IPS DF 6.9 (cell line): ENCODE data around the gene PKDCC.

Experiments used
- DNase-seq: peaks from one replicate; pipeline ENCODE4 v3.0.0-alpha.2; 2013; ENCODE audit warnings: low read depth, low spot score
- H3K27ac ChIP-seq: one replicate; pipeline ENCODE4 v1.5.1; 2013; ENCODE audit warnings: low read length, control low read depth
- H3K27me3 ChIP-seq: 2 replicates; pipeline ENCODE4 v1.6.1; 2013; ENCODE audit warnings: mild to moderate bottlenecking, low read length; ENCODE audit not compliant: control insufficient read depth, insufficient read depth
- H3K36me3 ChIP-seq: 2 replicates; pipeline ENCODE4 v1.6.1; 2013; ENCODE audit warnings: low read length; ENCODE audit not compliant: control insufficient read depth, insufficient read depth
- H3K4me1 ChIP-seq: 2 replicates; pipeline ENCODE4 v1.6.1; 2013; ENCODE audit warnings: low read length; ENCODE audit not compliant: control insufficient read depth, insufficient read depth
- H3K4me3 ChIP-seq: 2 replicates; pipeline ENCODE4 v1.5.1; 2013; ENCODE audit warnings: mild to moderate bottlenecking, low read length
- H3K9me3 ChIP-seq: 2 replicates; pipeline ENCODE4 v1.6.1; 2013; ENCODE audit warnings: low read length, inconsistent platforms; ENCODE audit not compliant: control insufficient read depth, insufficient read depth
- WGBS: extraction: QIAGEN DNeasy Blood & Tissue Kit; methylation state at CpG from one replicate; pipeline ENCODE4 v1.1.7; 2013; ENCODE audit warnings: mixed read lengths, missing lambda C conversion rate; ENCODE audit not compliant: insufficient read length, insufficient coverage; 5-methylcytosine and 5-hydroxymethylcytosine counted together

Gene PKDCC

DNA sequence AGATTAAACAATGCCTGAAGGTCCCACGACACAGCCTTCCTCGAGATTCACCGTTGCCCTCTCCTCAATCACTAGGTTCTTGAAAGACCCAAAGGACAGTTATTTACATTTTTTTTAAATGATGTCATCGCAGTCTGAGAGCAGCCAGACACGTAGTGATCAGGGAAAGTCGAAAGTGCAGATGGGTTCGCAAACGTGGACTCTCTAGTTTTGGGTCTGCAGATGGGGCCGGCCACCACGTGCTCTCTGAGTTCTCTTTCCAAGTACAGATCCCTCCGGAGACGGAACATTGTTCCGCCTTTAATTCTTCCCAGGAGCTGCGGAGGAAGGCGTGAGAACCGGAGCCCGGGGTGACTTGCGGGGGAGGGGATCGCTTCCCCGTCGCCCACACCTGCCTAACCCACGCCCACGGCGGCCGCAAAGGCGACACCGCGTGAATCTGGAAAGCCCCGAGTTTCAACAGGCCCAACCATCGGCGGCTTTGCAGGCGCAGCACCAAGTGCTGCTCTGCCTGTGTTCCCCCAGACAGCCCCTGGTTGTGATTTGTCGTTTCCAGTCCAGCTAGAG lies 54.3 kb downstream of the PKDCC start:
- DNase-seq = no peak
- Histone ChIP-seq H3K27ac (no peak overlapping the region), H3K36me3 (no peaks in the 10 kb centered on the region), H3K4me1 (peaks cover 2% of the 10 kb centered on the region; the same call in 1 of the 2 replicates), H3K9me3 (no peaks in the 10 kb centered on the region), H3K27me3 (no peaks in the 10 kb centered on the region), H3K4me3 (peak overlapping the region; percentile 21; the same call in 1 of the 2 replicates)
- no CpG with 5 or more reads among the region's 33 CpGs for WGBS

DNA sequence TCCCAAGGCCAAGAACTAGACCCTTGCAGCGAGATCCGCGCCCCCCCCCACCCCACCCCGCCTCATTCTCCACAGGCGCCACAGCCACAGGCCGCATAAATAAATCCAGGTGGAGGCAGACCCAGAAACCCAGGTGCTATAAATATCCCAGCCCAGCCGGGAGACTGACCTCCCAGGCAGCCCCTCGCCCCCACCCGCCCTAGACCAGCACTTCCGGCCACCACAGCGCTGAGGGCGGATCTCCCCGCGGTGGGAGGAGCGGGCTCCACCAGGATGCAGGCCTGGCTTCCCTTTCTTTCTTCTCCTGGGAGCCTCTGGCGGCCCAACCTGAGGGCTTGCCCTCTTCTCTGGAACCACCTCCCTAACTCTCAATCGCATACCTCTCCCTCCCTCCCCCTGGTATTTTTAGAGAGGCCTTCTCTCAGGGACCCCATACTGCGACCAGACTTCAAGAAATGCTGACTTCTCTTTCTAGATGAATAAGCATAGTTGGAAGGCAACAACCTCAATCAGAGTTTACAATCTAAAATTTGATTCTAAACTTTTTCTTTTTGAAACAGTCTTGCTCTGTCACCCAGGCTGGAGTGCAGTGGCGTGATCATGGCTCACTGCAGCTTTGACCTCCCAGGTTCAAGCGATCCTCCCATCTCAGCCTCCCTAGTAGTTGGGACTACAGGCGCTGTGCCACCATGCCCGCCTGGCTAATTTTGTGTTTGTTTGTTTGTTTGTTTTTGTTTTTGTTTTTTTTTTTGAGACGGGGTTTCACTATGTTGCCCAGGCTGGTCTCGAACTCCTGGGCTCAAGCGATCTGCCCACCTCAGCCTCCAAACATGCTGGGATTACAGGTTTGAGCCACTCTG lies 55.0 kb downstream of the PKDCC start:
- Histone ChIP-seq H3K4me1 (peaks cover 2% of the 10 kb centered on the region; the same call in 1 of the 2 replicates), H3K27me3 (no peaks in the 10 kb centered on the region), H3K4me3 (peak overlapping the region; percentile 21; the same call in 1 of the 2 replicates), H3K27ac (no peak overlapping the region), H3K9me3 (no peaks in the 10 kb centered on the region), H3K36me3 (no peaks in the 10 kb centered on the region)
- peak; percentile 81 for DNase-seq
- no CpG with 5 or more reads among the region's 25 CpGs for WGBS

DNA sequence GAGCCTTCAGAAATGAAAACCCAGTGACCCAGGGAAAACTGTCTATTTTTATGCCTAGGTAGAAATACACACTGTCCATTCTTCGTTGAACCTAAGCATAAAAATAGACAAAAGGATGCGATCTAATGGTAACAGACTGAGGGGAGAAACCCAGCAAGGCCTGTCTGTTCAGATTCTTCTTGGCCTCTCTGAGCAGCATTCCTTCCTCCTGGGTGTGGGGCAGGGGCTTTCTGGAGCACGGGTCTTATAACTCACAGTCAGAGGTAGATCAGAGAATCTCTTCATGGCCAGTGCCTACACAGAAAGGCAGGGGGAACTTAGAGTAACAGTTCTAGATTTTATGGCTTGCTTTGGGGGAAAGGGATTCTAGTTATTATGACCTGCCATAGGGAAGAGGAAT lies 56.0 kb downstream of the PKDCC start:
- Histone ChIP-seq H3K27me3 (no peaks in the 10 kb centered on the region), H3K4me3 (no peak overlapping the region), H3K36me3 (no peaks in the 10 kb centered on the region), H3K27ac (no peak overlapping the region), H3K9me3 (no peaks in the 10 kb centered on the region), H3K4me1 (peaks cover 2% of the 10 kb centered on the region; the same call in 1 of the 2 replicates)
- DNase-seq = no peak
- WGBS = no CpG with 5 or more reads among the region's 3 CpGs

DNA sequence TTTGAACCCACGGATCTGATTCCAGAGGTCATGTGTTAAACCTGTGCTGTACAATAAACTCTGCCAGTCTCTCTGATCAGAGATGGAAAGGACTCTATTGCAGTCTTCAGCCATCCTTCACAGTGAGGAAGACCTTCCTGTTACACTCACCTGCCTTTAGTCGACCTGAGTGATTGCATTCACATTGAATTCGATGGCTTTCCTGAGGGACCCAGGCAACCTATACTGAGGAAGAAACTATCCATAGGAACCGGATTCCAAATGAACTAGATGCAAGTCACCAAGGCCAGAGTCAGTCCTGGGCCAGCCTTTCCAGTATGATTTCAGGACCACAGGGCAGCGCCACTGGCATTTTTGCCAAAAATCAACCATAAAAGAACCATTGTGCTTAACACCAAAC lies 56.8 kb downstream of the PKDCC start:
- DNase-seq = no peak
- Histone ChIP-seq H3K4me1 (peaks cover 2% of the 10 kb centered on the region; the same call in 1 of the 2 replicates), H3K4me3 (no peak overlapping the region), H3K27ac (no peak overlapping the region), H3K9me3 (no peaks in the 10 kb centered on the region), H3K27me3 (no peaks in the 10 kb centered on the region), H3K36me3 (no peaks in the 10 kb centered on the region)
- no CpG with 5 or more reads among the region's 5 CpGs for WGBS

DNA sequence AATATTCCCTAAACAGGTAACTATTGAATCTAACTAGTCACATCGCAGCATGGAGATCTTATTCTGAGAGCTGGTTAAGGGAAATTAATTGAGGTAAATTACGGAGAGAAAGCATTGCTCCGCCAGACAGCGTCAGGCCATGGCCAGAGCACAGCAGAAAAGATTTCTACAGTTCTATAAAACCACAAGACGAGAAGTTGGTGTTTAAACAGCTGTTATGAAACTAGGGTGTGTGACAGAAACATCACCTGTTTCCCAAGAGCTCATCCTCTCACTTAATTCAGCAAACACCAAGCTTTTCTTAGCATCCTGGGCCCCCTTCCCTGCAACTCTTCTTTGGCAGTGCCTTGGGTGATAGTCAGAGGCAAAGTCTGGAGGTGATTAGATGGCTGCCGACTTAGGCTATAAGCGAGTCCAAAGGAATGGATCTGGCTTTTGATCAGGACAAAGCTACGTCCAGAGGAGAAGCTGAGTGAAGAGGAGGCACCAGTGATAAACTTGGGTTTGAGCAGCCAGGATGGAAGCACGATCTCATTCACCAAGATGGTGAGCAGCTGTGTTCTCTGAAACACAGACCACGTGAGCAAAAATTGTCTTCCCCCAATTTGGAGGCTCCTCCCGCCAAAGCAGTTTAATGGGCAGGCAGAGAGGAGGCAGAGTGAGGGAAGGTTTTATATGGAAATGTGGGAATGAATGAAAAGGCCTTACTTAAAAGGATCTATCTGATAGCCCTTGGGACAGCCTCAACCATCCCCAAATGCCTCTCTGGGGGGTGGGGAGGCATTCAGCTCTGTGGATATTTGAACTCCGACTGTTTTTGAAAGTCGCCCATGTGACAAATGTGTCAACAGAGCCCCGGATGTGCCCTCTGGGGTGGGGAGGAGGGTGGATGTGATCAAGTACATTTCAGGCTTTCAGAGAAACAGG lies 57.8 kb downstream of the PKDCC start:
- no CpG with 5 or more reads among the region's 14 CpGs for WGBS
- no peaks in the 10 kb centered on the region for H3K36me3 ChIP-seq
- H3K27me3 ChIP-seq = no peaks in the 10 kb centered on the region
- no peak overlapping the region for H3K27ac ChIP-seq
- no peaks in the 10 kb centered on the region for H3K9me3 ChIP-seq
- no peak overlapping the region for H3K4me3 ChIP-seq
- DNase-seq = no peak
- H3K4me1 ChIP-seq = peaks cover 2% of the 10 kb centered on the region; the same call in 1 of the 2 replicates

DNA sequence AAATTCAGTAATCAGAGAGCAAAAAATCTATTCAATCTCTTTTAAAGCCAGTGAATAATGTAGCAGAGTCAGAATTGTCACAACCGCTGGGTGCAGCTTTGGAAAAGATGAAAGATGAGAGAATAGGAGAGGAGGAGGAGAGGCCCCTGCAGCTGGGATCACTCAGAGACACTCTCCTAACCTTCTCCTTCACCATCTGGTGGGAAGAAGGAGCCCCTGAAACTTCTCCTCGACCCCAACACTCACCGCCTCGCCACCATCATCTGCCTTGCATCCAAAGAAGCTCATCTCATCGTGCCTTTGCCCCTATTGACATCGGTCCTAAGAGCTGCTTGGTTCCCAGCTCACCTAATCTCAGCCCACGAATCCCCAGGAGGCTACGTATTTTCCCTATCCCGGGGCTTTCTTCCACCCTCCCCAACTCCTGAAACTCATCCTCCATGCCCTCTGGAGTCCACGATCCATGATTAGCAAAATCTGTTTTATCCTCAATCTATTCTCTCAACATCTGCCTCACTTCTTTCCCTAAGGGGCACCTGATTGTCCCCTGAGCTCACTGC lies 58.5 kb downstream of the PKDCC start:
- Histone ChIP-seq H3K27ac (no peak overlapping the region), H3K36me3 (no peaks in the 10 kb centered on the region), H3K4me1 (peaks cover 2% of the 10 kb centered on the region; the same call in 1 of the 2 replicates), H3K27me3 (no peaks in the 10 kb centered on the region), H3K9me3 (no peaks in the 10 kb centered on the region), H3K4me3 (no peak overlapping the region)
- WGBS = no CpG with 5 or more reads among the region's 10 CpGs
- no peak for DNase-seq

DNA sequence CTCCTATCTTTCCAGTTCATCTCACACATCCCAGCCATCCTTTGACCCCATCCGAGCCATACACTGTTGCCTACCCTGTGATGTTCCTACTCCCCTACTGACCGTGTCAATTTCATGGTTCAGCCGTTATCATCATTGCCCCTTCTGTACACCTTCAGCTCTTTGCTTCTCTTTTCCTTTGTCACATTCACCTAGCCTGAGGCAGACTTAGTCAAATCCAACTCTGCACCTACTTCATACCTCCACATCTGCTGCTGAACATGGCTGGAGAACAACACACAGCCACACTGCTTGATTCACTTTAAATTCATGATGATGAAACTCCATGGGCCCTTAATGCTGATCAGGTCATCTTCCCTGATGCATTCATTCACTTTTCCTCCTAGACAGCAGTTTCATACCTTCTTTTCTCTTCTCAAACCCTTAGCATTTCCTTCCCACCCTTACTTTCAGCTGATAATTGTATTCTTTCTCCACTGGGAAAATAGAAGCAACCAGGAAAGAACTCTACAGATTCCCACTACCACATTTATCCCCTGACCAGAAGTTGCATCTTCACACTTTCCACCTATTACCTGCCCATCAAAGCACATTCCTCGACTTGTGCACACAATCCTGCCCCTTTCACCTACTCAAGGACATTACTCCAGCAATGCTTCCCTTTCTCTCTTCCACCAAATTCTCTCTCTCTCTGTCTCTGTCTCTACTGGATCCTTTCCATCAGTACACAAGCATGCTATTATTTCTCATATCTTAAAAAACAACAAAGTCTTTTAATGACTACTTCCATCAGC lies 59.6 kb downstream of the PKDCC start:
- no peak overlapping the region for H3K4me3 ChIP-seq
- peaks cover 2% of the 10 kb centered on the region; the same call in 1 of the 2 replicates for H3K4me1 ChIP-seq
- no peaks in the 10 kb centered on the region for H3K36me3 ChIP-seq
- H3K9me3 ChIP-seq = no peaks in the 10 kb centered on the region
- no peak overlapping the region for H3K27ac ChIP-seq
- WGBS = no CpG with 5 or more reads among the region's 4 CpGs
- DNase-seq = no peak
- no peaks in the 10 kb centered on the region for H3K27me3 ChIP-seq
